ENCODE measurements around the gene FREM2. TPM values are rescaled to one million over a fixed set of nuclear protein-coding genes. Genes with fewer than 3 reads are reported as not detected.

Gene FREM2
- total RNA-seq, 4 donors from 2014 or later: 32.0 to 54.6 (median 46.2) TPM

DNA sequence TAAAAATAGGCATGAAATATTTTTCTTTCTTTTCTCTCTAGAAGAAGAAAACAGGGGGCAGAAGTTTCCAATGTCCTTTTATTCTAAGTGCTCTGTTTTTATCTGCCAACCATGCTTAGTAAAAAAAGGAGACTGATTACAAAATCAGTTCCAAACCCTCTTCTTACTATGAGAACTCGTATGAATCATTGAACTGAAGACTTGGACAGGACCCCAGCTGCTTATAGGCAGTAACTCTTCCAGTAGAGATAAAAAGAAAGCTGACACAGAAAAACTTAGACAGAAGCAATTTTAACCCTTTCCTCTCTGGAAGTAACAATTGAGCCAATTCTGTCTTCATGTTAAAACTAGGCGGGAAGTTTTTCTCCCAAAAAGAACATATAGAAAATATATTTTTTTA is 24.5 kb upstream of the FREM2 start:
- 34 to 44% methylated on average over 2 of the region's 2 CpGs for WGBS, 2 donors
- Histone ChIP-seq H3K36me3 (no peaks in the 10 kb centered on the region), H3K27me3 (no peaks in the 10 kb centered on the region), H3K4me3 (replicated peaks in 1 of 3) (no peak overlapping the region), H3K9me3 (no peaks in the 10 kb centered on the region), H3K4me1 (peaks cover 4 to 7% of the 10 kb centered on the region in 2 donors), H3K27ac (peak overlapping the region in 1 of 3 donors; percentile 58)
- TF ChIP-seq CTCF (IDR thresholded peaks at IDR 0.05): no peak
- TF ChIP-seq POLR2A (IDR thresholded peaks at IDR 0.05): no peak
- DNase-seq: no peak
- intact Hi-C loops (cut with DNase I): no loop called here

DNA sequence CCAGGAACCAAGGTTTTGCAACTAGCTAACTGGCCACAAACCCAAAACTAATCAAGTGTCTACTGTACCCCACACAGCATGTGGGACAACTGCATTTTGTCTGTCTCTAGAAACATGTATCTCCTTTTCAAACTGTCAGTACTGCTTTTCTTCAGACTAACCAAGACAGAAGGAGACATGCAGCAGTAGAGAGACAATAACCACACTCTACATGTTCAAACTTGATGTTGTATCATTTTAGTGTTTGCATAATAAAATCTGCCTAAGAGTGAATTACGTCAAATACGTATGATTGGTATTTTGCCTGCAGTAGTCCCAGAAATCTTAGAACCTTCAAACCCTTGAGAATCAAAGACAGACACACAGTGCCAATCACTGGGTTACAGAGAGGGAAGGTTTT is 22.0 kb upstream of the FREM2 start:
- H3K36me3 ChIP-seq: no peaks in the 10 kb centered on the region
- DNase-seq: no peak
- intact Hi-C loops (cut with DNase I): no loop called here
- no peak overlapping the region for H3K4me3 ChIP-seq (replicated peaks in 1 of 3)
- 94 to 97% methylated on average over 2 of the region's 2 CpGs for WGBS, 2 donors
- no peak for TF ChIP-seq POLR2A (IDR thresholded peaks at IDR 0.05)
- TF ChIP-seq CTCF (IDR thresholded peaks at IDR 0.05): no peak
- no peaks in the 10 kb centered on the region for H3K27me3 ChIP-seq
- H3K4me1 ChIP-seq: peaks cover 4 to 7% of the 10 kb centered on the region in 2 donors
- H3K27ac ChIP-seq: no peak overlapping the region
- no peaks in the 10 kb centered on the region for H3K9me3 ChIP-seq

DNA sequence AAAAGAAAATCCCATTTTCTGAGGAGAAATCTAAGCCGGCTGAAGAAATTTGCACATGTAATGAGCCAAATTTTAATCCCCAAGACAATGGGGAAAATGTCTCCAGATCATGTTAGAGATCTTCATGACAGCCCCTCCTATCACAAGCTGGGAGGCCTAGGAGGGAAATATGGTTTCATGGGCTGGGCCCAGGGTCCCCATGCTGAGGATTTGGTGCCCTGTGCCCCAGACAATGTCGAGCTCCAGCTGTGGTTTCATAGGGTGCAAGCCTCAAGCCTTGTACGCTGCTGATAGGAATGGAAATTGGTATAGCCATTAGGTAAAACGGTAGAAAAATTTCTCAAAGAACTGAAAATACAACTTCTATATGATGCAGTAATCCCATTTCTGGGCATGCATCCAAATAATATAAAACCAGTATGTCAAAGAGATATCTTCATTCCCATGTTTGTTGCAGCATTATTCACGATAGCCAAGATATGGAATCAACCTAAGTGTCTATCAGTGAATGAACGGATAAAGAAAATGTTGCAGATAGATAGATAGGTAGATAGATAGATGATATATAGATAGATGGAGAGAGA is 19.3 kb upstream of the FREM2 start:
- Histone ChIP-seq H3K4me3 (replicated peaks in 1 of 3) (no peak overlapping the region), H3K36me3 (no peaks in the 10 kb centered on the region), H3K4me1 (peaks cover under 1 to 2% of the 10 kb centered on the region in 2 donors), H3K27ac (no peak overlapping the region), H3K9me3 (no peaks in the 10 kb centered on the region), H3K27me3 (no peaks in the 10 kb centered on the region)
- no peak for TF ChIP-seq CTCF (IDR thresholded peaks at IDR 0.05)
- TF ChIP-seq POLR2A (IDR thresholded peaks at IDR 0.05): no peak
- no peak for DNase-seq
- 87 to 90% methylated on average over 6 of the region's 6 CpGs for WGBS, 2 donors
- intact Hi-C loops (cut with DNase I): no loop called here

- Histone ChIP-seq H3K36me3 (no peaks in the 10 kb centered on the region), H3K9me3 (no peaks in the 10 kb centered on the region), H3K27ac (no peak overlapping the region), H3K27me3 (no peaks in the 10 kb centered on the region), H3K4me1 (peaks cover 0 to 2% of the 10 kb centered on the region in 2 donors), H3K4me3 (replicated peaks in 1 of 3) (no peak overlapping the region)
- TF ChIP-seq POLR2A (IDR thresholded peaks at IDR 0.05) (no peak), CTCF (IDR thresholded peaks at IDR 0.05) (no peak)
- intact Hi-C loops (cut with DNase I): no loop called here
- DNase-seq: no peak
- WGBS, 2 donors: 83% methylated on average over 6 of the region's 6 CpGs
These were observed 17.5 kb upstream of the FREM2 start for GRCh38 chr13:38669234-38669964.

- no peak overlapping the region for H3K27ac ChIP-seq
- no peaks in the 10 kb centered on the region for H3K27me3 ChIP-seq
- no peaks in the 10 kb centered on the region for H3K36me3 ChIP-seq
- WGBS, 2 donors: 29 to 36% methylated on average over 2 of the region's 2 CpGs
- intact Hi-C loops (cut with DNase I): no loop called here
- H3K9me3 ChIP-seq: no peaks in the 10 kb centered on the region
- peak; percentile 28 to 35 for DNase-seq
- no peak overlapping the region for H3K4me3 ChIP-seq (replicated peaks in 1 of 3)
- TF ChIP-seq CTCF (IDR thresholded peaks at IDR 0.05) (peak in 4 of 6 experiments; percentile 7 to 57 (median 46)), POLR2A (IDR thresholded peaks at IDR 0.05) (no peak)
- H3K4me1 ChIP-seq: peaks cover 0 to 2% of the 10 kb centered on the region in 2 donors
These were observed 16.2 kb upstream of the FREM2 start for GRCh38 chr13:38670627-38671026.
